Measurements from ENCODE around the gene RB1. TPM values are rescaled to one million over a fixed set of nuclear protein-coding genes. Genes with fewer than 3 reads are reported as not detected.

Gene RB1
- total RNA-seq, 2 donors from 2014 or later = 26.5 to 48.1 TPM

DNA sequence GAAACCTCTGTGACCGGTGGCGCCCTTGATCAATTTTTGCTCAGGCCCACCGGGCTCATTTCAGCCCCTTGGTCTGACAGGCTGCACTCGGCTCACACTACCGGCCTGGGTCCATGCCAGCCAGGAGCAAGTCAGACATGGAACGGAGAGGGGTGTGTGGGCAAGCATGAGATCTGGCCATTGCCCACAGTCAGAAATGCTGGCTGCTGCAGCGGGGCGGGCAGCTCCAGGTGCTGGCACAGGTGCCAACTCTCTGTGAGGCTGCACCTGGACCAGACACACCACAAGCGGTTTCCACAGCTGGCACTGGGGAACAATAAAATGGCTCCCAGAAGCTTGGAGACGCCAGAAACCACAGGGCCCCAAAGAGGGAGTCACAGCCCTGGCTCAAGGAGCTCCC lies 153.0 kb downstream of the RB1 start:
- Histone ChIP-seq H3K36me3 (peaks cover 13% of the 10 kb centered on the region), H3K9me3 (no peaks in the 10 kb centered on the region), H3K27ac (no peak overlapping the region), H3K27me3 (replicated peaks; ENCODE audit: insufficient read depth) (no peaks in the 10 kb centered on the region), H3K4me1 (ENCODE audit: control insufficient read depth in 1 of 2, low read depth in 2 of 2) (no peaks in the 10 kb centered on the region), H3K4me3 (no peak overlapping the region)
- ATAC-seq (ENCODE audit: insufficient number of reproducible peaks, low FRiP score, low read depth) (no peak), DNase-seq (ENCODE audit: low spot score) (no peak)
- TF ChIP-seq, protein P1, sequence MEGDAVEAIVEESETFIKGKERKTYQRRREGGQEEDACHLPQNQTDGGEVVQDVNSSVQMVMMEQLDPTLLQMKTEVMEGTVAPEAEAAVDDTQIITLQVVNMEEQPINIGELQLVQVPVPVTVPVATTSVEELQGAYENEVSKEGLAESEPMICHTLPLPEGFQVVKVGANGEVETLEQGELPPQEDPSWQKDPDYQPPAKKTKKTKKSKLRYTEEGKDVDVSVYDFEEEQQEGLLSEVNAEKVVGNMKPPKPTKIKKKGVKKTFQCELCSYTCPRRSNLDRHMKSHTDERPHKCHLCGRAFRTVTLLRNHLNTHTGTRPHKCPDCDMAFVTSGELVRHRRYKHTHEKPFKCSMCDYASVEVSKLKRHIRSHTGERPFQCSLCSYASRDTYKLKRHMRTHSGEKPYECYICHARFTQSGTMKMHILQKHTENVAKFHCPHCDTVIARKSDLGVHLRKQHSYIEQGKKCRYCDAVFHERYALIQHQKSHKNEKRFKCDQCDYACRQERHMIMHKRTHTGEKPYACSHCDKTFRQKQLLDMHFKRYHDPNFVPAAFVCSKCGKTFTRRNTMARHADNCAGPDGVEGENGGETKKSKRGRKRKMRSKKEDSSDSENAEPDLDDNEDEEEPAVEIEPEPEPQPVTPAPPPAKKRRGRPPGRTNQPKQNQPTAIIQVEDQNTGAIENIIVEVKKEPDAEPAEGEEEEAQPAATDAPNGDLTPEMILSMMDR (IDR thresholded peaks at IDR 0.05) = no peak

DNA sequence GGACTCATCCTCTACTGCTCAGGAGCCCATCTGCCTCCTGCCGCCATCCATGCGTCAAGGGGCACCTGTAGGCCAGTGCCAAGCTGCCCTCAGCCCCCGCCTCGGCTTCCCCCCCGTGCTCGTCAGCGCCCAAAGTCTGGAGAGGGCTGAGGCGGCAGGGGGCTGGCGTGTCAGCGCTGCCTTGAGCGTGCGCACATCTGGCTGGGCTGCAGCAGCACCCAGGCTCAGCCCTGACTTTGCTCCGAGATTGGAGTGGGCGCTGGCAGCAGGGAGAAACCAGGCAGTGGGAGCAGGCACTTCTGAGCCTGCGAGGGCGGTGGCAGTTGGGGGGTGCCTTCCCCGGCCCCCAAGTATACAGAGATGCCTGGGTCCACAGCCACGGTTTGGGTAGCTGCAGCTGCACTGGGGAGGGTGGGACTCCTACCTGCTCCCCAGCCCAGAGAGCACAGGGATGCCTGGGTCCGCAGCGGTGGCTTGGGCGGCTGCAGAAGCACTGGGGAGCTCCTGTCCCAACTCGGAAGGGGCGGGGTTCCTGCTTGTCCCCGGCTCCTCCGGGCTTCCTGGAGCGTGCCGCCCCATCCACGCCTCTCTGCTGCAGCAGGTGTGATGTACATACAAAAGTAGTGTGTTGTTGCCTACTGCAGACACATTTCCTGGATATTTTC lies 154.2 kb downstream of the RB1 start:
- H3K9me3 ChIP-seq = no peaks in the 10 kb centered on the region
- H3K27me3 ChIP-seq (replicated peaks; ENCODE audit: insufficient read depth) = no peaks in the 10 kb centered on the region
- no peak overlapping the region for H3K27ac ChIP-seq
- ATAC-seq (ENCODE audit: insufficient number of reproducible peaks, low FRiP score, low read depth) (no peak), DNase-seq (ENCODE audit: low spot score) (no peak)
- no peak overlapping the region for H3K4me3 ChIP-seq
- no peaks in the 10 kb centered on the region for H3K4me1 ChIP-seq (ENCODE audit: control insufficient read depth in 1 of 2, low read depth in 2 of 2)
- peaks cover 13% of the 10 kb centered on the region for H3K36me3 ChIP-seq
- TF ChIP-seq, protein P1 (IDR thresholded peaks at IDR 0.05) = no peak

DNA sequence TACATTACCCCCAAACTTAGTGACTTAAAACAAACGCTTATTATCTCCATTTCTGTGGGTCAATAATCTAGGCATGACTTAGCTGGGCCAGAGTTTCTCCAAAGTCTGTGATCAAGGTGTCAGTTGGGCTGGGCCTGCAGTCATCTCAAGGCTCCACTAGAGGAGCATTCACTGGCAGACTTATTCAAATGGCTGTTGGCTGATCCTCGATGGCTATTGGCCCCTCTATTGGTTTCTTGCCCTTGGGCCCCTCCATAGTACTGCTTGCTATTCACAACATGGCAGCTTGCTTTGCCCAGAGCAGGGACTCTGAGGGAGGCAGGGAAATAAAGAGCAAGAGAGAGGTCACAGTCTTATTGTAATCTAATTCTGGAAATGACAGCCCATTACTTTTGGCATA lies 171.7 kb downstream of the RB1 start:
- Histone ChIP-seq H3K4me3 (no peak overlapping the region), H3K36me3 (no peaks in the 10 kb centered on the region), H3K27me3 (replicated peaks; ENCODE audit: insufficient read depth) (no peaks in the 10 kb centered on the region), H3K27ac (no peak overlapping the region), H3K4me1 (ENCODE audit: control insufficient read depth in 1 of 2, low read depth in 2 of 2) (peaks cover 0 to 7% of the 10 kb centered on the region in 2 donors), H3K9me3 (no peaks in the 10 kb centered on the region)
- no peak for ATAC-seq (ENCODE audit: insufficient number of reproducible peaks, low FRiP score, low read depth)
- no peak for DNase-seq (ENCODE audit: low spot score)
- TF ChIP-seq, protein P1 (IDR thresholded peaks at IDR 0.05) = no peak

DNA sequence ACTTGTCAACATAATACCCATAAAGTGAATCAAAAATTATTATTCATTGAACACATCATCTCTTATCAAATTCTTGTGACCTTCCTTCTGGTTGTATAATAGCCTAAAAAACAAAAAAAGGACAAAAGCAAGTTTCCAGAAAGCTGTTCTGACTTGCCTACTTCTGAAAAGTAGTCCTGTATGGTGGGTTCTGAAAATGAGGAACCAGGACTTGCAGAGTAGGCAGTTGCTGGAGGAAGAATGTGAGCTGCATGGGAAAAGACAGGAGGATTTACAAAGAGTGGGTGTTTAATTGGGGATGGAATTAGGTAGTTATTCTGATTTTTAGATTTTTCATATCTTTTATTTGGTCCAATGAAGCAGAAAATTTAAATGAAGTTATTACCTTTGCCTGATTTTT lies 172.7 kb downstream of the RB1 start:
- H3K27me3 ChIP-seq (replicated peaks; ENCODE audit: insufficient read depth) = no peaks in the 10 kb centered on the region
- TF ChIP-seq, protein P1 (IDR thresholded peaks at IDR 0.05) = no peak
- DNase-seq (ENCODE audit: low spot score) (no peak), ATAC-seq (ENCODE audit: insufficient number of reproducible peaks, low FRiP score, low read depth) (no peak)
- H3K4me3 ChIP-seq = no peak overlapping the region
- H3K4me1 ChIP-seq (ENCODE audit: control insufficient read depth in 1 of 2, low read depth in 2 of 2) = peaks cover 0 to 7% of the 10 kb centered on the region in 2 donors
- no peaks in the 10 kb centered on the region for H3K36me3 ChIP-seq
- no peak overlapping the region for H3K27ac ChIP-seq
- H3K9me3 ChIP-seq = no peaks in the 10 kb centered on the region

DNA sequence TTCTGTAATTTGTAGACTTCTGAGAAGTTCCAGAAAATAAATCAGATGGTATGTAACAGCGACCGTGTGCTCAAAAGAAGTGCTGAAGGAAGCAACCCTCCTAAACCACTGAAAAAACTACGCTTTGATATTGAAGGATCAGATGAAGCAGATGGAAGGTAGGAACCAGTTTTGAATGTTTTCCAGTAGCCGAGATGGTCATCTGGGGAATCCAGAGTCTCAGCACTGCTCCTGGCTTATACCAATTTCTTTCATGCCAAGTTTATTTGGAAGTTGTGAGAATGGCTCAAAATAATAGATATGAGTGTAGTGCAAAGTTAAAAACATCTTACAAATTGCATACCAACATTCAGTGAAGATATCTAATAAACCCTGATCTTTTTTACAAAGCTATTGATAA lies 173.1 kb downstream of the RB1 start:
- Histone ChIP-seq H3K4me3 (no peak overlapping the region), H3K9me3 (no peaks in the 10 kb centered on the region), H3K4me1 (ENCODE audit: control insufficient read depth in 1 of 2, low read depth in 2 of 2) (peaks cover 0 to 7% of the 10 kb centered on the region in 2 donors), H3K36me3 (no peaks in the 10 kb centered on the region), H3K27me3 (replicated peaks; ENCODE audit: insufficient read depth) (no peaks in the 10 kb centered on the region), H3K27ac (no peak overlapping the region)
- DNase-seq (ENCODE audit: low spot score) (no peak), ATAC-seq (ENCODE audit: insufficient number of reproducible peaks, low FRiP score, low read depth) (no peak)
- TF ChIP-seq, protein P1 (IDR thresholded peaks at IDR 0.05) = no peak
